HCT116 (cell line): ENCODE results near the gene FGGY. TPM values are rescaled to one million over a fixed set of nuclear protein-coding genes. Genes with fewer than 3 reads are reported as not detected.

Experiments used
- ATAC-seq: fragments of 200-7000 bp; cut with Tn5 transposase; 2 replicates; pipeline ENCODE4 v1.9.1; 2020; ENCODE audit warnings: mild to moderate bottlenecking, moderate library complexity
- BruUV-seq: library from RNA; stranded (reverse); fragments of 400-500 nt; replicated peaks from 2 replicates; lab custom pipeline; 2021; lab: Mats Ljungman, UMichigan
- CTCF ChIA-PET: fragments of 300-600 bp; sonication (Branson Sonifier 250); formaldehyde crosslinking; loops from one replicate; lab custom pipeline; 2021; ENCODE audit warnings: antibody characterized with exemption; lab: Charles Lee
- POLR2A ChIA-PET: fragments of 300-600, 350-600 bp; sonication (Branson Sonifier 250); formaldehyde crosslinking; loops from one replicate; lab custom pipeline; 2021; ENCODE audit warnings: antibody characterized with exemption; lab: Charles Lee
- RAD21 ChIA-PET, 2 experiments: fragments of 300-600 bp; sonication (Branson Sonifier 250); formaldehyde crosslinking; loops; one replicate each; lab custom pipeline; 2023; ENCODE audit warnings: low total read pairs in 2 of 2; ENCODE audit not compliant: uncharacterized antibody in 2 of 2, unreplicated experiment in 2 of 2, low non-redundant PET in 1 of 2; lab: Charles Lee
- DNase-seq: peaks from one replicate; pipeline ENCODE4 v3.0.0-alpha.2; 2010; ENCODE audit warnings: low read depth, low spot score
- H2AFZ ChIP-seq: fragments of 200-600 bp; shearing (Covaris generic), sonication (generic); 2 replicates; pipeline ENCODE4 v1.6.1; 2017; ENCODE audit warnings: low read depth, mixed run types, mixed read lengths, antibody characterized with exemption, low read length; ENCODE audit not compliant: poor library complexity, severe bottlenecking
- H3K27ac ChIP-seq: 2 replicates; pipeline ENCODE4 v1.5.1; 2012; ENCODE audit warnings: low read depth, low read length
- H3K27me3 ChIP-seq: fragments of 200-600 bp; sonication (generic); 2 replicates; pipeline ENCODE4 v1.6.1; 2016; ENCODE audit warnings: mixed run types, low read length, mixed read lengths; ENCODE audit not compliant: insufficient read depth
- H3K36me3 ChIP-seq, 2 experiments: fragments of 200-500 bp in 1 of 2; fragments of 200-600 bp in 1 of 2; sonication (Bioruptor generic) in 1 of 2; sonication (generic) in 1 of 2; 2 replicates each; pipeline versions ENCODE4 v1.5.1 to v1.6.1; 2014 to 2016; ENCODE audit warnings: low read length in 2 of 2, inconsistent platforms in 1 of 2, mixed read lengths in 1 of 2, mixed run types in 1 of 2; ENCODE audit not compliant: insufficient read depth in 2 of 2, control insufficient read depth in 1 of 2
- H3K4me1 ChIP-seq, 2 experiments: fragments of 200-600 bp in 1 of 2; sonication (generic) in 1 of 2; 2 replicates each; pipeline versions ENCODE4 v1.5.1 to v1.6.1; 2012 to 2017; ENCODE audit warnings: low read length in 2 of 2, inconsistent platforms in 1 of 2, mild to moderate bottlenecking in 1 of 2, mixed read lengths in 1 of 2, mixed run types in 1 of 2, moderate library complexity in 1 of 2; ENCODE audit not compliant: insufficient read depth in 2 of 2, control insufficient read depth in 1 of 2
- H3K4me2 ChIP-seq: fragments of 200-600 bp; sonication (generic); 2 replicates; pipeline ENCODE4 v1.6.1; 2017; ENCODE audit warnings: mixed run types, low read length, mixed read lengths
- H3K4me3 ChIP-seq, 2 experiments: fragments of 200-600 bp in 1 of 2; sonication (generic) in 1 of 2; replicated peaks in 1 of 2; 2 replicates each; pipeline ENCODE4 v1.5.1; 2011 to 2016; ENCODE audit warnings: low read length in 2 of 2, control low read depth in 1 of 2, low read depth in 1 of 2, mild to moderate bottlenecking in 1 of 2, mixed read lengths in 1 of 2, mixed run types in 1 of 2
- H3K79me2 ChIP-seq: fragments of 200-600 bp; sonication (generic); 2 replicates; pipeline ENCODE4 v1.6.1; 2017; ENCODE audit warnings: mild to moderate bottlenecking, mixed run types, low read length, moderate library complexity, mixed read lengths; ENCODE audit not compliant: insufficient read depth
- H3K9ac ChIP-seq: fragments of 200-600 bp; sonication (generic); 2 replicates; pipeline ENCODE4 v1.6.1; 2016; ENCODE audit warnings: low read length, mixed read lengths
- H3K9me2 ChIP-seq: fragments of 200-600 bp; sonication (generic), shearing (Covaris generic); 2 replicates; pipeline ENCODE4 v1.6.1; 2017; ENCODE audit warnings: mixed run types, mild to moderate bottlenecking, moderate library complexity; ENCODE audit not compliant: insufficient read depth
- H3K9me3 ChIP-seq, 2 experiments: fragments of 200-500 bp in 1 of 2; fragments of 200-600 bp in 1 of 2; sonication (Bioruptor generic) in 1 of 2; sonication (generic) in 1 of 2; 2 replicates each; pipeline ENCODE4 v1.6.1; 2014 to 2017; ENCODE audit warnings: low read length in 2 of 2, mixed read lengths in 2 of 2, inconsistent platforms in 1 of 2, low read depth in 1 of 2, mild to moderate bottlenecking in 1 of 2, mixed run types in 1 of 2, moderate library complexity in 1 of 2; ENCODE audit not compliant: control insufficient read depth in 1 of 2, insufficient read depth in 1 of 2
- H4K20me1 ChIP-seq: fragments of 200-600 bp; sonication (generic), shearing (Covaris generic); 2 replicates; pipeline ENCODE4 v1.6.1; 2017; ENCODE audit warnings: mixed run types, mild to moderate bottlenecking, moderate library complexity; ENCODE audit not compliant: insufficient read depth
- ELF1 ChIP-seq: IDR thresholded peaks from 2 replicates; pipeline ENCODE4 v1.6.1; 2012; ENCODE audit warnings: low read depth, borderline replicate concordance
- EZH2 ChIP-seq: fragments of 200-600 bp; sonication (generic); IDR thresholded peaks from 2 replicates; pipeline ENCODE4 v1.6.1; 2017; ENCODE audit warnings: antibody characterized with exemption, mixed run types
- EZH2phosphoT487 ChIP-seq: fragments of 200-600 bp; IDR thresholded peaks from 2 replicates; pipeline ENCODE4 v1.6.1; 2018; ENCODE audit warnings: antibody characterized with exemption, borderline replicate concordance
- FOSL1 ChIP-seq: IDR thresholded peaks from 2 replicates; pipeline ENCODE4 v1.6.1; 2012; ENCODE audit warnings: low read depth
- POLR2AphosphoS5 ChIP-seq: IDR thresholded peaks from 2 replicates; pipeline ENCODE4 v1.6.1; 2011; ENCODE audit warnings: mild to moderate bottlenecking, low read depth, low read length, moderate library complexity
- RAD21 ChIP-seq: IDR thresholded peaks from 2 replicates; pipeline ENCODE4 v1.6.1; 2012; ENCODE audit warnings: low read depth, mild to moderate bottlenecking
- SP1 ChIP-seq: IDR thresholded peaks from 2 replicates; pipeline ENCODE4 v1.6.1; 2012; ENCODE audit warnings: low read depth
- SRF ChIP-seq: IDR thresholded peaks from 2 replicates; pipeline ENCODE4 v1.6.1; 2012; ENCODE audit warnings: low read depth
- ZNF274 ChIP-seq: fragments of 200-500 bp; sonication (Bioruptor generic); IDR thresholded peaks from 2 replicates; pipeline ENCODE4 v1.6.1; 2014; ENCODE audit warnings: mild to moderate bottlenecking, low read depth, low read length, inconsistent platforms
- intact Hi-C: fragments of 100-400 bp; cut with micrococcal nuclease; formaldehyde crosslinking; loops from 2 replicates; pipeline ENCODE4 v1.10.0; 2022
- total RNA-seq: library from RNA; stranded (reverse); gene quantifications from one replicate; pipeline ENCODE4 v1.2.1, GENCODE V29; 2021; ENCODE audit not compliant: unreplicated experiment
- TF ChIP-seq, protein P1 (sequence below): IDR thresholded peaks from 2 replicates; pipeline ENCODE4 v1.6.1; 2012; ENCODE audit warnings: low read depth
- TF ChIP-seq, protein P2 (sequence below), 3 experiments: fragments of 200-600 bp in 1 of 3; sonication (generic) in 1 of 3; IDR thresholded peaks in 2 of 3; conservative IDR thresholded peaks in 1 of 3; 2 replicates each; pipeline ENCODE4 v1.5.1; 2012 to 2017; ENCODE audit warnings: low read depth in 2 of 3, low read length in 2 of 3, antibody characterized with exemption in 1 of 3, borderline replicate concordance in 1 of 3, control low read depth in 1 of 3, mild to moderate bottlenecking in 1 of 3, mixed read lengths in 1 of 3, mixed run types in 1 of 3, moderate library complexity in 1 of 3; ENCODE audit not compliant: insufficient read depth in 1 of 3

Gene FGGY
- total RNA-seq, 1 experiment from 2014 or later = 10.6 TPM

DNA sequence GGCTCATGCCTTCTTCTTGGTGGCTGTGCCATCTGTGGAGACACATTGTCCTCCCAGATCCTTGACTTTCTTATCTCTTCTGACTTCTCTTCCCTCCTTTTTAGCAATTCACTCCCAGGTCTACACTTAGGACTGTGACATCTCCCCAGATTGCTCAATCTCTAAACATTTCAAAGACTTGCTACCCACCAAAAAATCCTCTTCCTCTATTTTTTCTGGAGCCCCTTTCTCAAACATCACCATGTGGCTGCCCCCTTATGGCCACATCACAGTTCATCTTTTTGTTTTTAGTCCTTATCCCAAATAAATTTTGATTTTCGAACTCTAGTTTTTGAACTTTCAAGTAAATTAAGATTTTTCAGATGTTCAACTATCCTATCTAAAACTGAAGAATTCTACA, 369.2 kb downstream of the FGGY start:
- Histone ChIP-seq H3K4me2 (no peak overlapping the region), H4K20me1 (no peaks in the 10 kb centered on the region), H3K9ac (no peak overlapping the region), H2AFZ (no peak overlapping the region)
- no peak for DNase-seq
- intact Hi-C loops = no loop called here
- no peak for TF ChIP-seq SRF
- TF ChIP-seq EZH2 = no peak
- peak; percentile 45; the same call in 1 of the 2 replicates for TF ChIP-seq RAD21
- TF ChIP-seq ZNF274 = no peak
- TF ChIP-seq, protein P1, sequence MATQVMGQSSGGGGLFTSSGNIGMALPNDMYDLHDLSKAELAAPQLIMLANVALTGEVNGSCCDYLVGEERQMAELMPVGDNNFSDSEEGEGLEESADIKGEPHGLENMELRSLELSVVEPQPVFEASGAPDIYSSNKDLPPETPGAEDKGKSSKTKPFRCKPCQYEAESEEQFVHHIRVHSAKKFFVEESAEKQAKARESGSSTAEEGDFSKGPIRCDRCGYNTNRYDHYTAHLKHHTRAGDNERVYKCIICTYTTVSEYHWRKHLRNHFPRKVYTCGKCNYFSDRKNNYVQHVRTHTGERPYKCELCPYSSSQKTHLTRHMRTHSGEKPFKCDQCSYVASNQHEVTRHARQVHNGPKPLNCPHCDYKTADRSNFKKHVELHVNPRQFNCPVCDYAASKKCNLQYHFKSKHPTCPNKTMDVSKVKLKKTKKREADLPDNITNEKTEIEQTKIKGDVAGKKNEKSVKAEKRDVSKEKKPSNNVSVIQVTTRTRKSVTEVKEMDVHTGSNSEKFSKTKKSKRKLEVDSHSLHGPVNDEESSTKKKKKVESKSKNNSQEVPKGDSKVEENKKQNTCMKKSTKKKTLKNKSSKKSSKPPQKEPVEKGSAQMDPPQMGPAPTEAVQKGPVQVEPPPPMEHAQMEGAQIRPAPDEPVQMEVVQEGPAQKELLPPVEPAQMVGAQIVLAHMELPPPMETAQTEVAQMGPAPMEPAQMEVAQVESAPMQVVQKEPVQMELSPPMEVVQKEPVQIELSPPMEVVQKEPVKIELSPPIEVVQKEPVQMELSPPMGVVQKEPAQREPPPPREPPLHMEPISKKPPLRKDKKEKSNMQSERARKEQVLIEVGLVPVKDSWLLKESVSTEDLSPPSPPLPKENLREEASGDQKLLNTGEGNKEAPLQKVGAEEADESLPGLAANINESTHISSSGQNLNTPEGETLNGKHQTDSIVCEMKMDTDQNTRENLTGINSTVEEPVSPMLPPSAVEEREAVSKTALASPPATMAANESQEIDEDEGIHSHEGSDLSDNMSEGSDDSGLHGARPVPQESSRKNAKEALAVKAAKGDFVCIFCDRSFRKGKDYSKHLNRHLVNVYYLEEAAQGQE = no peak
- no peak for TF ChIP-seq ELF1
- no peak for TF ChIP-seq FOSL1
- TF ChIP-seq, protein P2, sequence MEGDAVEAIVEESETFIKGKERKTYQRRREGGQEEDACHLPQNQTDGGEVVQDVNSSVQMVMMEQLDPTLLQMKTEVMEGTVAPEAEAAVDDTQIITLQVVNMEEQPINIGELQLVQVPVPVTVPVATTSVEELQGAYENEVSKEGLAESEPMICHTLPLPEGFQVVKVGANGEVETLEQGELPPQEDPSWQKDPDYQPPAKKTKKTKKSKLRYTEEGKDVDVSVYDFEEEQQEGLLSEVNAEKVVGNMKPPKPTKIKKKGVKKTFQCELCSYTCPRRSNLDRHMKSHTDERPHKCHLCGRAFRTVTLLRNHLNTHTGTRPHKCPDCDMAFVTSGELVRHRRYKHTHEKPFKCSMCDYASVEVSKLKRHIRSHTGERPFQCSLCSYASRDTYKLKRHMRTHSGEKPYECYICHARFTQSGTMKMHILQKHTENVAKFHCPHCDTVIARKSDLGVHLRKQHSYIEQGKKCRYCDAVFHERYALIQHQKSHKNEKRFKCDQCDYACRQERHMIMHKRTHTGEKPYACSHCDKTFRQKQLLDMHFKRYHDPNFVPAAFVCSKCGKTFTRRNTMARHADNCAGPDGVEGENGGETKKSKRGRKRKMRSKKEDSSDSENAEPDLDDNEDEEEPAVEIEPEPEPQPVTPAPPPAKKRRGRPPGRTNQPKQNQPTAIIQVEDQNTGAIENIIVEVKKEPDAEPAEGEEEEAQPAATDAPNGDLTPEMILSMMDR (IDR thresholded peaks at IDR 0.05 in 2 of 3, conservative IDR thresholded peaks at IDR 0.05 in 1 of 3; ENCODE audit: borderline replicate concordance in 1 of 3, insufficient read depth in 1 of 3, low read depth in 2 of 3, low read length in 2 of 3) = peak in 1 of 3 experiments; percentile 6; a peak in 1 of 6 replicates
- TF ChIP-seq SP1 = no peak
- no peak for TF ChIP-seq POLR2AphosphoS5
- TF ChIP-seq EZH2phosphoT487 = no peak
- TF ChIP-seq, all 23 proteins: peak for 2
- RAD21 ChIA-PET = no interaction called here
- Histone ChIP-seq H3K79me2 (no peaks in the 10 kb centered on the region), H3K27ac (no peak overlapping the region), H3K27me3 (no peaks in the 10 kb centered on the region), H3K9me3 (no peaks in the 10 kb centered on the region), H3K4me1 (no peaks in the 10 kb centered on the region), H3K4me3 (no peak overlapping the region), H3K36me3 (no peaks in the 10 kb centered on the region), H3K9me2 (no peaks in the 10 kb centered on the region)
- BruUV-seq = no TSS peak
- POLR2A ChIA-PET = no interaction called here
- CTCF ChIA-PET = no interaction called here
- no peak for ATAC-seq
